SJCRH30 (cell line): ENCODE measurements around the gene FLII. TPM values are rescaled to one million over a fixed set of nuclear protein-coding genes. Genes with fewer than 3 reads are reported as not detected.
"Not testable (repeated sequence)": the region's sequence is repeated elsewhere in the genome, so short reads cannot be mapped to it uniquely, and the experiment has no call there.

Experiments
- DNase-seq, 2 experiments: peaks; one replicate each; pipeline ENCODE4 v3.0.0-alpha.2; 2015 to 2020
- H3K27ac ChIP-seq: fragments of 250-450 bp; sonication (Bioruptor Pico); 2 replicates; pipeline ENCODE4 v1.5.1; 2020; ENCODE audit warnings: mild to moderate bottlenecking, moderate library complexity
- H3K27me3 ChIP-seq: fragments of 250-450 bp; sonication (Bioruptor Pico); 2 replicates; pipeline ENCODE4 v1.5.1; 2020; ENCODE audit warnings: mild to moderate bottlenecking, moderate library complexity
- H3K36me3 ChIP-seq: fragments of 250-450 bp; sonication (Bioruptor Pico); 2 replicates; pipeline ENCODE4 v1.5.1; 2020; ENCODE audit warnings: mild to moderate bottlenecking, moderate library complexity
- H3K4me1 ChIP-seq: fragments of 250-450 bp; sonication (Bioruptor Pico); 2 replicates; pipeline ENCODE4 v1.5.1; 2020; ENCODE audit warnings: mild to moderate bottlenecking, moderate library complexity
- H3K4me3 ChIP-seq: fragments of 250-450 bp; sonication (Bioruptor Pico); 2 replicates; pipeline ENCODE4 v1.5.1; 2020; ENCODE audit warnings: mild to moderate bottlenecking, moderate library complexity
- H3K9me3 ChIP-seq: fragments of 250-450 bp; sonication (Bioruptor Pico); replicated peaks from 2 replicates; pipeline ENCODE4 v1.5.1; 2020; ENCODE audit warnings: mild to moderate bottlenecking, moderate library complexity
- total RNA-seq: library from RNA; depleted of rRNA; stranded (reverse); fragments of >200 nt; shearing (Covaris generic); gene quantifications from 2 replicates; pipeline ENCODE4 v1.2.3, GENCODE V29; 2014

The FLII gene
- total RNA-seq, 1 experiment from 2014 or later, result 288 TPM

GRCh38 chr17:18225121-18225641 is 33.4 kb downstream of the FLII start, which contains the start of gene LLGL1:
Gene LLGL1 (plus strand): TSS chr17:18225635. CDS start chr17:18225683, 48 bp downstream.
- Histone ChIP-seq H3K27ac (peak within 1 kb of the TSS; percentile 63), H3K4me3 (peak within 1 kb of the TSS; percentile 96), H3K36me3 (no peaks in the 10 kb centered on the region), H3K9me3 (no peaks in the 10 kb centered on the region), H3K27me3 (no peaks in the 10 kb centered on the region), H3K4me1 (peaks cover 21% of the 10 kb centered on the region)
- peak; percentile 100 for DNase-seq

GRCh38 chr17:18224387-18225120 is 34.0 kb downstream of the FLII start:
- DNase-seq, result peak; percentile 95 to 97
- Histone ChIP-seq H3K9me3 (no peaks in the 10 kb centered on the region), H3K4me3 (peak overlapping the region; percentile 96), H3K27me3 (no peaks in the 10 kb centered on the region), H3K4me1 (peaks cover 21% of the 10 kb centered on the region), H3K27ac (peak overlapping the region; percentile 63), H3K36me3 (no peaks in the 10 kb centered on the region)

- H3K36me3 ChIP-seq, result no peaks in the 10 kb centered on the region
- peak overlapping the region; percentile 63 for H3K27ac ChIP-seq
- DNase-seq, result peak in 1 of 2 experiments; percentile 64
- no peaks in the 10 kb centered on the region for H3K9me3 ChIP-seq
- H3K27me3 ChIP-seq, result no peaks in the 10 kb centered on the region
- peak overlapping the region; percentile 96 for H3K4me3 ChIP-seq
- peaks cover 21% of the 10 kb centered on the region for H3K4me1 ChIP-seq
Measured at GRCh38 chr17:18224053-18224386, 34.5 kb downstream of the FLII start.

GRCh38 chr17:18218756-18219415 is 39.7 kb downstream of the FLII start:
- Histone ChIP-seq H3K4me3 (no peak overlapping the region), H3K27ac (no peak overlapping the region), H3K27me3 (no peaks in the 10 kb centered on the region), H3K36me3 (no peaks in the 10 kb centered on the region), H3K9me3 (no peaks in the 10 kb centered on the region), H3K4me1 (peaks cover 17% of the 10 kb centered on the region)
- DNase-seq, result no peak

GRCh38 chr17:18217412-18218015 is 41.0 kb downstream of the FLII start:
- no peaks in the 10 kb centered on the region for H3K9me3 ChIP-seq
- H3K36me3 ChIP-seq, result no peaks in the 10 kb centered on the region
- peak; percentile 94 to 99 for DNase-seq
- H3K4me3 ChIP-seq, result no peak overlapping the region
- H3K27ac ChIP-seq, result no peak overlapping the region
- H3K27me3 ChIP-seq, result no peaks in the 10 kb centered on the region
- H3K4me1 ChIP-seq, result peaks cover 17% of the 10 kb centered on the region

- not testable (repeated sequence) for H3K9me3 ChIP-seq, H3K36me3 ChIP-seq, H3K27ac ChIP-seq, DNase-seq, H3K27me3 ChIP-seq, H3K4me3 ChIP-seq
- H3K4me1 ChIP-seq, result peaks cover 17% of the 10 kb centered on the region
Measured at GRCh38 chr17:18216906-18217305, 41.6 kb downstream of the FLII start.

GRCh38 chr17:18213666-18214270 is 44.8 kb downstream of the FLII start:
- no peaks in the 10 kb centered on the region for H3K9me3 ChIP-seq
- no peak overlapping the region for H3K4me3 ChIP-seq
- DNase-seq, result peak in 1 of 2 experiments; percentile 60
- peaks cover 25% of the 10 kb centered on the region for H3K36me3 ChIP-seq
- H3K27ac ChIP-seq, result no peak overlapping the region
- peaks cover 9% of the 10 kb centered on the region; the same call in 1 of the 2 replicates for H3K4me1 ChIP-seq
- no peaks in the 10 kb centered on the region for H3K27me3 ChIP-seq

- no peaks in the 10 kb centered on the region for H3K27me3 ChIP-seq
- no peak overlapping the region for H3K4me3 ChIP-seq
- no peaks in the 10 kb centered on the region for H3K4me1 ChIP-seq
- no peaks in the 10 kb centered on the region for H3K9me3 ChIP-seq
- no peak for DNase-seq
- no peak overlapping the region for H3K27ac ChIP-seq
- peaks cover 78% of the 10 kb centered on the region for H3K36me3 ChIP-seq
Measured at GRCh38 chr17:18208092-18208491, 50.4 kb downstream of the FLII start.

GRCh38 chr17:18206962-18207361 is 51.6 kb downstream of the FLII start:
- no peak for DNase-seq
- H3K4me1 ChIP-seq, result no peaks in the 10 kb centered on the region
- H3K4me3 ChIP-seq, result no peak overlapping the region
- H3K9me3 ChIP-seq, result no peaks in the 10 kb centered on the region
- no peak overlapping the region for H3K27ac ChIP-seq
- no peaks in the 10 kb centered on the region for H3K27me3 ChIP-seq
- peaks cover 84% of the 10 kb centered on the region for H3K36me3 ChIP-seq

- DNase-seq, result no peak
- Histone ChIP-seq H3K9me3 (no peaks in the 10 kb centered on the region), H3K36me3 (peaks cover 91% of the 10 kb centered on the region), H3K4me3 (no peak overlapping the region), H3K4me1 (no peaks in the 10 kb centered on the region), H3K27ac (no peak overlapping the region), H3K27me3 (no peaks in the 10 kb centered on the region)
Measured at GRCh38 chr17:18205861-18206260, 52.7 kb downstream of the FLII start.

GRCh38 chr17:18203308-18203707 is 55.2 kb downstream of the FLII start:
- no peaks in the 10 kb centered on the region for H3K9me3 ChIP-seq
- no peak overlapping the region for H3K4me3 ChIP-seq
- DNase-seq, result no peak
- no peaks in the 10 kb centered on the region for H3K27me3 ChIP-seq
- no peaks in the 10 kb centered on the region for H3K4me1 ChIP-seq
- H3K36me3 ChIP-seq, result peaks cover 84% of the 10 kb centered on the region
- no peak overlapping the region for H3K27ac ChIP-seq

GRCh38 chr17:18201108-18201507 is 57.4 kb downstream of the FLII start:
- H3K36me3 ChIP-seq, result peaks cover 84% of the 10 kb centered on the region

GRCh38 chr17:18198530-18198929 is 60.0 kb downstream of the FLII start:
- DNase-seq, result no peak
- Histone ChIP-seq H3K4me1 (no peaks in the 10 kb centered on the region), H3K27me3 (no peaks in the 10 kb centered on the region), H3K36me3 (peaks cover 84% of the 10 kb centered on the region), H3K9me3 (no peaks in the 10 kb centered on the region), H3K27ac (no peak overlapping the region), H3K4me3 (no peak overlapping the region)

More at GRCh38 chr17:18201108-18201507, 57.4 kb downstream of the FLII start:
- Histone ChIP-seq H3K4me1 (no peaks in the 10 kb centered on the region), H3K4me3 (no peak overlapping the region), H3K27ac (no peak overlapping the region), H3K27me3 (no peaks in the 10 kb centered on the region), H3K9me3 (no peaks in the 10 kb centered on the region)
- DNase-seq, result no peak

GRCh38 chr17:18197535-18198194 is 60.9 kb downstream of the FLII start:
- DNase-seq, result no peak
- Histone ChIP-seq H3K27me3 (no peaks in the 10 kb centered on the region), H3K27ac (no peak overlapping the region), H3K9me3 (no peaks in the 10 kb centered on the region), H3K4me3 (no peak overlapping the region), H3K36me3 (peaks cover 84% of the 10 kb centered on the region), H3K4me1 (no peaks in the 10 kb centered on the region)
